Uterus (tissue), 2 donors: ENCODE measurements around the gene WDR27.

ENCODE experiments used
- POLR2A ChIP-seq, 2 donors: fragments of 450-650 bp; IDR thresholded peaks; one replicate each; pipeline ENCODE4 v1.6.1; 2016; ENCODE audit warnings: antibody characterized with exemption in 2 of 2, mild to moderate bottlenecking in 1 of 2, moderate library complexity in 1 of 2
- TF ChIP-seq, protein P1 (sequence below), 4 experiments: fragments of 200-600 bp in 2 of 4; fragments of 450-650 bp in 2 of 4; sonication (generic) in 2 of 4; IDR thresholded peaks; one replicate each; pipeline ENCODE4 v1.5.1; 2016 to 2019; ENCODE audit warnings: antibody characterized with exemption in 4 of 4, mild to moderate bottlenecking in 2 of 4, moderate library complexity in 1 of 4

DNA sequence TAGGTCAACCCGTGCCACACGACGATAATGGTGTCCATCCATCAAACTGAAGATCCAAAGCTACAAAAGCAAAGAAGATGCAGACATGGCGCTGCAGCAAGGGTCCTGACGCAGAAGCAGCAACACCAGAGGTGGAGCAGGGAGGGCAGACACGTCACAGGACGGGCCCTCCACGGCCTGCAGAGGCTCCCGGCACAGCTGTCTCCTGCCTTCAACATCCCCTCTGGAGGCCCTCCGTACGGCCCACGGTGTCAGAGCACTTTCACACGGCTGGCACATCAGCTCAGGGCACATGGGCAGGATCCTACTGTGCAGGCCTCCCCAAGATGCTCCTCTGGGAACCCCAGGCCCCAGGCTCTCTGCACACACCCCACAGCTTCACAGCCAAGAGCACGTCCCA lies 37.6 kb downstream of the WDR27 start:
- TF ChIP-seq POLR2A (IDR thresholded peaks at IDR 0.05): no peak
- TF ChIP-seq, protein P1, sequence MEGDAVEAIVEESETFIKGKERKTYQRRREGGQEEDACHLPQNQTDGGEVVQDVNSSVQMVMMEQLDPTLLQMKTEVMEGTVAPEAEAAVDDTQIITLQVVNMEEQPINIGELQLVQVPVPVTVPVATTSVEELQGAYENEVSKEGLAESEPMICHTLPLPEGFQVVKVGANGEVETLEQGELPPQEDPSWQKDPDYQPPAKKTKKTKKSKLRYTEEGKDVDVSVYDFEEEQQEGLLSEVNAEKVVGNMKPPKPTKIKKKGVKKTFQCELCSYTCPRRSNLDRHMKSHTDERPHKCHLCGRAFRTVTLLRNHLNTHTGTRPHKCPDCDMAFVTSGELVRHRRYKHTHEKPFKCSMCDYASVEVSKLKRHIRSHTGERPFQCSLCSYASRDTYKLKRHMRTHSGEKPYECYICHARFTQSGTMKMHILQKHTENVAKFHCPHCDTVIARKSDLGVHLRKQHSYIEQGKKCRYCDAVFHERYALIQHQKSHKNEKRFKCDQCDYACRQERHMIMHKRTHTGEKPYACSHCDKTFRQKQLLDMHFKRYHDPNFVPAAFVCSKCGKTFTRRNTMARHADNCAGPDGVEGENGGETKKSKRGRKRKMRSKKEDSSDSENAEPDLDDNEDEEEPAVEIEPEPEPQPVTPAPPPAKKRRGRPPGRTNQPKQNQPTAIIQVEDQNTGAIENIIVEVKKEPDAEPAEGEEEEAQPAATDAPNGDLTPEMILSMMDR (IDR thresholded peaks at IDR 0.05): no peak
